NB4 (cell line): ENCODE data around the gene MEF2C.

Source experiments
- DNase-seq: peaks from one replicate; pipeline ENCODE4 v3.0.0; 2010; ENCODE audit warnings: low read depth
- H3K4me3 ChIP-seq: one replicate; pipeline ENCODE4 v1.5.1; 2011; ENCODE audit warnings: mild to moderate bottlenecking, low read depth, low read length, moderate library complexity
- CTCF ChIP-seq: IDR thresholded peaks from one replicate; pipeline ENCODE4 v1.5.1; 2012; ENCODE audit warnings: low read depth, low read length
- MAX ChIP-seq: IDR thresholded peaks from 2 replicates; pipeline ENCODE4 v1.6.1; 2011; ENCODE audit warnings: low read depth, low read length
- MYC ChIP-seq: IDR thresholded peaks from 2 replicates; pipeline ENCODE4 v1.6.1; 2011; ENCODE audit warnings: low read depth, low read length
- POLR2A ChIP-seq: IDR thresholded peaks from 2 replicates; pipeline ENCODE4 v1.6.1; 2011; ENCODE audit warnings: mild to moderate bottlenecking; ENCODE audit not compliant: insufficient read length; ENCODE audit errors: extremely low read depth

The MEF2C gene

GRCh38 chr5:88743231-88743834 lies 139.7 kb downstream of the MEF2C start:
- no peak for TF ChIP-seq MAX
- TF ChIP-seq MYC, result no peak
- no peak for TF ChIP-seq POLR2A
- no peak for TF ChIP-seq CTCF
- DNase-seq, result no peak
- no peak overlapping the region for H3K4me3 ChIP-seq

GRCh38 chr5:88741964-88742363 lies 141.0 kb downstream of the MEF2C start:
- H3K4me3 ChIP-seq, result no peak overlapping the region
- DNase-seq, result no peak
- TF ChIP-seq CTCF (no peak), MYC (no peak), MAX (no peak), POLR2A (no peak)

GRCh38 chr5:88740604-88741185 lies 142.3 kb downstream of the MEF2C start:
- no peak overlapping the region for H3K4me3 ChIP-seq
- TF ChIP-seq CTCF, result no peak
- TF ChIP-seq MAX, result no peak
- TF ChIP-seq POLR2A, result no peak
- no peak for TF ChIP-seq MYC
- no peak for DNase-seq

- DNase-seq, result no peak
- no peak overlapping the region for H3K4me3 ChIP-seq
- no peak for TF ChIP-seq POLR2A
Observed at GRCh38 chr5:88736494-88736893, 146.5 kb downstream of the MEF2C start.

GRCh38 chr5:88734983-88735382 lies 148.0 kb downstream of the MEF2C start:
- no peak for DNase-seq
- H3K4me3 ChIP-seq, result no peak overlapping the region
- TF ChIP-seq MAX (no peak), CTCF (no peak), MYC (no peak), POLR2A (no peak)

GRCh38 chr5:88734191-88734640 lies 148.8 kb downstream of the MEF2C start:
- TF ChIP-seq MAX, result no peak
- peak; percentile 19 for DNase-seq
- H3K4me3 ChIP-seq, result no peak overlapping the region

GRCh38 chr5:88732862-88733261 lies 150.1 kb downstream of the MEF2C start:
- no peak for DNase-seq
- TF ChIP-seq MAX (no peak), CTCF (no peak), POLR2A (no peak), MYC (no peak)
- H3K4me3 ChIP-seq, result no peak overlapping the region
